GM18502 (cell line): Measurements from ENCODE around the gene PTEN.
A peak's percentile ranks its signal among the peaks of the same experiment; 100 is the strongest.
"Not testable (repeated sequence)": the region's sequence is repeated elsewhere in the genome, so short reads cannot be mapped to it uniquely, and the experiment has no call there.

Experiments
- ATAC-seq: cut with Tn5 transposase; IDR thresholded peaks from one replicate; pipeline ENCODE4 v1.9.1; 2021; ENCODE audit warnings: mild to moderate bottlenecking; ENCODE audit not compliant: unreplicated experiment, poor library complexity

The PTEN gene

GRCh38 chr10:87863053-87863943 lies at the start of gene PTEN, which contains the start of gene KLLN:
Gene PTEN, plus strand, starts transcription at chr10:87863625. Its CDS starts 845 bp downstream, at chr10:87864470.
Gene KLLN, minus strand, starts transcription at chr10:87863533. Its CDS starts 1,046 bp downstream, at chr10:87862487.
- ATAC-seq, result peak; percentile 42

GRCh38 chr10:87816163-87816897 lies 47.1 kb upstream of the PTEN start:
- no peak for ATAC-seq

GRCh38 chr10:87816898-87817608 lies 46.4 kb upstream of the PTEN start:
- peak; percentile 13 for ATAC-seq

- ATAC-seq, result peak; percentile 74
Measured at GRCh38 chr10:87817609-87818504, 45.6 kb upstream of the PTEN start, which contains the start of gene ATAD1. Gene ATAD1, minus strand, starts transcription at chr10:87818226. Its CDS starts 3,627 bp downstream, at chr10:87814599.

GRCh38 chr10:87818505-87819288 lies 44.7 kb upstream of the PTEN start:
- ATAC-seq, result peak; percentile 52

- no peak for ATAC-seq
Measured at GRCh38 chr10:87819289-87819585, 44.2 kb upstream of the PTEN start.

GRCh38 chr10:87826653-87827052 lies 36.8 kb upstream of the PTEN start:
- no peak for ATAC-seq

- no peak for ATAC-seq
Measured at GRCh38 chr10:87827681-87828080, 35.7 kb upstream of the PTEN start.

GRCh38 chr10:87829051-87829450 lies 34.4 kb upstream of the PTEN start:
- not testable (repeated sequence) for ATAC-seq

- no peak for ATAC-seq
Measured at GRCh38 chr10:87829986-87830729, 33.3 kb upstream of the PTEN start.

GRCh38 chr10:87836098-87836497 lies 27.3 kb upstream of the PTEN start:
- no peak for ATAC-seq

- no peak for ATAC-seq
Measured at GRCh38 chr10:87837445-87837844, 26.0 kb upstream of the PTEN start.

- no peak for ATAC-seq
Measured at GRCh38 chr10:87838650-87839049, 24.8 kb upstream of the PTEN start.

GRCh38 chr10:87841186-87841585 lies 22.2 kb upstream of the PTEN start:
- no peak for ATAC-seq

- no peak for ATAC-seq
Measured at GRCh38 chr10:87842220-87842641, 21.2 kb upstream of the PTEN start.

GRCh38 chr10:87842776-87843497 lies 20.5 kb upstream of the PTEN start:
- no peak for ATAC-seq

GRCh38 chr10:87843714-87844113 lies 19.7 kb upstream of the PTEN start:
- ATAC-seq, result no peak
